CD14-positive monocyte (primary cell): Measurements from ENCODE around the gene FBXO34. TPM values are rescaled to one million over a fixed set of nuclear protein-coding genes. Genes with fewer than 3 reads are reported as not detected.

Experiments used
- DNase-seq, 3 donors: peaks; one replicate each; pipeline ENCODE4 v3.0.0-alpha.2; 2011 to 2022
- H2AFZ ChIP-seq: 2 replicates; pipeline ENCODE4 v1.6.0; 2012; ENCODE audit warnings: mild to moderate bottlenecking, low read depth, low read length, inconsistent platforms; ENCODE audit not compliant: insufficient read depth, poor library complexity, severe bottlenecking
- H3K27ac ChIP-seq, 2 donors: 1 replicate in 1 of 2; 2 replicates in 1 of 2; pipeline ENCODE4 v1.5.1; 2012 to 2013; ENCODE audit warnings: low read length in 2 of 2, control low read depth in 1 of 2, inconsistent platforms in 1 of 2, low read depth in 1 of 2, mild to moderate bottlenecking in 1 of 2
- H3K27me3 ChIP-seq, 2 donors: one replicate each; pipeline versions ENCODE4 v1.6.0 to v1.6.1; 2011 to 2013; ENCODE audit warnings: low read length in 2 of 2; ENCODE audit not compliant: control insufficient read depth in 2 of 2, insufficient read depth in 2 of 2
- H3K36me3 ChIP-seq, 2 donors: replicated peaks in 1 of 2; 1 replicate in 1 of 2; 2 replicates in 1 of 2; pipeline versions ENCODE4 v1.5.1 to v1.6.1; 2012 to 2013; ENCODE audit warnings: low read length in 2 of 2, control low read depth in 1 of 2, inconsistent platforms in 1 of 2, mild to moderate bottlenecking in 1 of 2; ENCODE audit not compliant: insufficient read depth in 2 of 2, control insufficient read depth in 1 of 2
- H3K4me1 ChIP-seq, 2 donors: 1 replicate in 1 of 2; 2 replicates in 1 of 2; pipeline versions ENCODE4 v1.5.1 to v1.6.1; 2012 to 2013; ENCODE audit warnings: low read length in 2 of 2, control low read depth in 1 of 2, inconsistent platforms in 1 of 2, mild to moderate bottlenecking in 1 of 2, moderate library complexity in 1 of 2; ENCODE audit not compliant: insufficient read depth in 2 of 2, control insufficient read depth in 1 of 2
- H3K4me2 ChIP-seq: replicated peaks from 2 replicates; pipeline ENCODE3; 2012; ENCODE audit warnings: low read length, moderate library complexity, mild to moderate bottlenecking; ENCODE audit not compliant: poor library complexity, severe bottlenecking; ENCODE audit errors: extremely low read depth
- H3K4me3 ChIP-seq, 3 experiments: fragments of 200-600 bp in 1 of 3; sonication (generic) in 1 of 3; replicated peaks in 1 of 3; 1 replicate in 2 of 3; 2 replicates in 1 of 3; pipeline ENCODE4 v1.5.1; 2011 to 2013; ENCODE audit warnings: low read length in 3 of 3, mild to moderate bottlenecking in 3 of 3, control low read depth in 2 of 3, low read depth in 2 of 3, inconsistent platforms in 1 of 3, moderate library complexity in 1 of 3
- H3K79me2 ChIP-seq: 2 replicates; pipeline ENCODE4 v1.6.0; 2012; ENCODE audit warnings: mild to moderate bottlenecking, control low read depth, inconsistent platforms, low read length, moderate library complexity; ENCODE audit not compliant: insufficient read depth
- H3K9ac ChIP-seq: 2 replicates; pipeline ENCODE4 v1.6.0; 2017; ENCODE audit warnings: low read length, mild to moderate bottlenecking; ENCODE audit not compliant: insufficient read depth, poor library complexity, severe bottlenecking
- H3K9me3 ChIP-seq, 2 donors: replicated peaks in 1 of 2; 1 replicate in 1 of 2; 2 replicates in 1 of 2; pipeline versions ENCODE4 v1.5.1 to v1.6.1; 2012 to 2013; ENCODE audit warnings: low read length in 2 of 2, control low read depth in 1 of 2; ENCODE audit not compliant: control insufficient read depth in 1 of 2, insufficient read depth in 1 of 2
- H4K20me1 ChIP-seq: 2 replicates; pipeline ENCODE4 v1.6.0; 2012; ENCODE audit warnings: mild to moderate bottlenecking, low read length, control low read depth, moderate library complexity; ENCODE audit not compliant: insufficient read depth
- H3K27ac Mint-ChIP-seq, 7 donors: one replicate each; pipeline ENCODE4 v1.8.0; 2020; ENCODE audit warnings: mild to moderate bottlenecking in 7 of 7, mixed read lengths in 7 of 7, moderate library complexity in 6 of 7, inconsistent platforms in 2 of 7
- H3K27me3 Mint-ChIP-seq, 3 donors: one replicate each; pipeline ENCODE4 v1.8.0; 2021 to 2022; ENCODE audit warnings: low read depth in 3 of 3, mild to moderate bottlenecking in 3 of 3, mixed read lengths in 3 of 3, moderate library complexity in 3 of 3, inconsistent platforms in 1 of 3
- H3K36me3 Mint-ChIP-seq, 2 donors: one replicate each; pipeline ENCODE4 v1.8.0; 2020; ENCODE audit warnings: mixed read lengths in 2 of 2, inconsistent platforms in 1 of 2, mild to moderate bottlenecking in 1 of 2
- H3K4me1 Mint-ChIP-seq: one replicate; pipeline ENCODE4 v1.8.0; 2020; ENCODE audit warnings: mild to moderate bottlenecking, mixed read lengths
- H3K4me3 Mint-ChIP-seq, 2 donors: one replicate each; pipeline ENCODE4 v1.8.0; 2020; ENCODE audit warnings: mild to moderate bottlenecking in 2 of 2, mixed read lengths in 2 of 2, moderate library complexity in 1 of 2
- H3K9me3 Mint-ChIP-seq, 7 donors: one replicate each; pipeline ENCODE4 v1.8.0; 2020 to 2022; ENCODE audit warnings: mixed read lengths in 7 of 7, mild to moderate bottlenecking in 6 of 7, moderate library complexity in 6 of 7, inconsistent platforms in 2 of 7
- CTCF ChIP-seq: fragments of 200-600 bp; IDR thresholded peaks from one replicate; pipeline ENCODE4 v1.8.0; 2022; ENCODE audit warnings: antibody characterized with exemption, mild to moderate bottlenecking
- WGBS: methylation state at CpG from one replicate; pipeline ENCODE4 v1.1.5; 2013; ENCODE audit warnings: missing lambda C conversion rate; ENCODE audit not compliant: insufficient coverage; 5-methylcytosine and 5-hydroxymethylcytosine counted together
- intact Hi-C, 2 donors: fragments of 100-400 bp; cut with micrococcal nuclease; formaldehyde crosslinking; loops; one replicate each; pipeline versions ENCODE4 v1.15.0 to v1.15.1; 2023
- polyA plus RNA-seq, 3 donors: library from polyadenylated mRNA; depleted of rRNA in 1 of 3; unstranded in 2 of 3; stranded (reverse) in 1 of 3; fragments of 300-500 nt in 2 of 3; fragments of >200 nt in 1 of 3; fragmentation: Illumina TruSeq in 2 of 3; gene quantifications; 1 replicate in 2 of 3; 2 replicates in 1 of 3; pipeline ENCODE4 v1.2.3, GENCODE V29; 2012 to 2021

The FBXO34 gene
- polyA plus RNA-seq, 3 donors: 10.3 to 18.1 (median 17.3) TPM

GRCh38 chr14:55386037-55386808 is 115.0 kb downstream of the FBXO34 start:
- no peak overlapping the region for H3K4me2 ChIP-seq
- DNase-seq: no peak
- H3K4me3 ChIP-seq: no peak overlapping the region

GRCh38 chr14:55387121-55387520 is 115.9 kb downstream of the FBXO34 start:
- Histone ChIP-seq H3K4me1 (no peaks in the 10 kb centered on the region), H2AFZ (no peak overlapping the region), H3K36me3 (peaks cover 37 to 85% of the 10 kb centered on the region in 2 donors), H4K20me1 (no peaks in the 10 kb centered on the region), H3K27ac (no peak overlapping the region), H3K79me2 (no peaks in the 10 kb centered on the region), H3K4me3 (no peak overlapping the region), H3K9me3 (no peaks in the 10 kb centered on the region), H3K9ac (no peak overlapping the region), H3K4me2 (no peak overlapping the region), H3K27me3 (no peaks in the 10 kb centered on the region)
- intact Hi-C loops: no loop called here
- TF ChIP-seq CTCF: no peak
- no peak for DNase-seq
- 95% methylated on average over 2 of the region's 4 CpGs for WGBS
- Mint-ChIP-seq H3K27ac (peak overlapping the region in 3 of 7 donors; percentile 5 to 17 (median 9)), H3K27me3 (peaks cover 0 to 2% (median 0%) of the 10 kb centered on the region in 3 donors), H3K9me3 (peaks cover 0 to 4% (median 0%) of the 10 kb centered on the region in 7 donors), H3K36me3 (peaks cover 65 to 88% of the 10 kb centered on the region in 2 donors), H3K4me3 (no peak overlapping the region), H3K4me1 (no peaks in the 10 kb centered on the region)

More at GRCh38 chr14:55386037-55386808, 115.0 kb downstream of the FBXO34 start:
- Histone ChIP-seq H3K9me3 (no peaks in the 10 kb centered on the region), H3K4me1 (no peaks in the 10 kb centered on the region), H3K27me3 (no peaks in the 10 kb centered on the region), H3K79me2 (no peaks in the 10 kb centered on the region), H3K9ac (no peak overlapping the region), H4K20me1 (no peaks in the 10 kb centered on the region), H2AFZ (no peak overlapping the region), H3K36me3 (peaks cover 46 to 94% of the 10 kb centered on the region in 2 donors), H3K27ac (peak overlapping the region in 1 of 2 donors; percentile 43)
- Mint-ChIP-seq H3K27ac (peak overlapping the region in 3 of 7 donors; percentile 13 to 51 (median 37)), H3K4me1 (no peaks in the 10 kb centered on the region), H3K9me3 (peaks cover 0 to 4% (median 0%) of the 10 kb centered on the region in 7 donors), H3K4me3 (no peak overlapping the region), H3K27me3 (peaks cover 0 to 2% (median 0%) of the 10 kb centered on the region in 3 donors), H3K36me3 (peaks cover 74 to 94% of the 10 kb centered on the region in 2 donors)
- WGBS: 95% methylated on average over 4 of the region's 6 CpGs
- intact Hi-C loops: no loop called here
- TF ChIP-seq CTCF: no peak
